GM12874 (cell line): Measurements from ENCODE around the gene OLFML2B.

ENCODE experiments used
- TF ChIP-seq, protein P1 (sequence below): IDR thresholded peaks from 2 replicates; pipeline ENCODE4 v1.5.1; 2011; ENCODE audit warnings: low read depth, mild to moderate bottlenecking, control low read depth, low read length, moderate library complexity; ENCODE audit not compliant: insufficient read depth

Gene OLFML2B

DNA sequence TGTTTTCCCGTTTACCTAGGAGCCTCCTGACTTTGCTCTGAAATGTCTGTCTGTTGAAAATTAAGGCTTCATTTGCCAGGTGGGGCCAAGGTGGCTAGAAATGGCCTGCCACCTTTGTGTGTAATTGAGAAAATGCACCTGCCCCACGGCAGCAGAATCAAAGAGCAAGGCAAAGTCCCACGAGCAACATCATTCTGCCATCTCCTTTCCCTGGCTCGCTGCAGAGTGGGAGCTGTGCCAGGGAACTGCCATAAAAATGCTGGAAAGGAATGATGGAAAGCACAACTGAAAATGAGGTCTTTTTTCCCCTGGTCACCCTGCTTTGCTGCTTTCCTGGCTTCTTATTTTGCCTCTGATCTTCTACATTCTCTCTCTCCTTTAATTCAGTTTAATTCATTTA is 5.5 kb upstream of the OLFML2B start:
- TF ChIP-seq, protein P1, sequence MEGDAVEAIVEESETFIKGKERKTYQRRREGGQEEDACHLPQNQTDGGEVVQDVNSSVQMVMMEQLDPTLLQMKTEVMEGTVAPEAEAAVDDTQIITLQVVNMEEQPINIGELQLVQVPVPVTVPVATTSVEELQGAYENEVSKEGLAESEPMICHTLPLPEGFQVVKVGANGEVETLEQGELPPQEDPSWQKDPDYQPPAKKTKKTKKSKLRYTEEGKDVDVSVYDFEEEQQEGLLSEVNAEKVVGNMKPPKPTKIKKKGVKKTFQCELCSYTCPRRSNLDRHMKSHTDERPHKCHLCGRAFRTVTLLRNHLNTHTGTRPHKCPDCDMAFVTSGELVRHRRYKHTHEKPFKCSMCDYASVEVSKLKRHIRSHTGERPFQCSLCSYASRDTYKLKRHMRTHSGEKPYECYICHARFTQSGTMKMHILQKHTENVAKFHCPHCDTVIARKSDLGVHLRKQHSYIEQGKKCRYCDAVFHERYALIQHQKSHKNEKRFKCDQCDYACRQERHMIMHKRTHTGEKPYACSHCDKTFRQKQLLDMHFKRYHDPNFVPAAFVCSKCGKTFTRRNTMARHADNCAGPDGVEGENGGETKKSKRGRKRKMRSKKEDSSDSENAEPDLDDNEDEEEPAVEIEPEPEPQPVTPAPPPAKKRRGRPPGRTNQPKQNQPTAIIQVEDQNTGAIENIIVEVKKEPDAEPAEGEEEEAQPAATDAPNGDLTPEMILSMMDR: no peak

- TF ChIP-seq, protein P1: no peak
Observed at GRCh38 chr1:162028726-162029125, 5.1 kb upstream of the OLFML2B start.

GRCh38 chr1:162026881-162027280 is 3.2 kb upstream of the OLFML2B start:
- TF ChIP-seq, protein P1: no peak

DNA sequence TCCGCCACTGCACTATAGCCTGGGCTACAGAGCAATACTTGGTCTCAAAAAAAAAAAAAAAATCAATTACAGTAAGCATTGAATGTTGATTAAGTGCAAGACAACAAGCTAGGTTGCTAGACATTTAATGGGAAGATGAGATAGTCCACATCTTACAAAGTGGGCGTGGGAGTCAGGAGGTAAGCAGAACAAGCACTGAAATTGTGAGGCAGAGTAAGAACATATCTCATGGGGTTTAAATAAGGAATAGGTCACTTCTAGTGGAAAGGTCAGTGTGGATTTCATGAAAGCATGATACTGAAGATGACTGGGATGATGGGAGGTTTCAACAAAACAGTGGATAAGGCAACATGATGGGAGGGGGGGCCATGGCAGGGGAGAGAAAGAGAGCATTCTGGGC is 1.9 kb upstream of the OLFML2B start:
- TF ChIP-seq, protein P1: no peak

GRCh38 chr1:162023181-162023546 is 505 bp downstream of the OLFML2B start:
- TF ChIP-seq, protein P1: no peak

DNA sequence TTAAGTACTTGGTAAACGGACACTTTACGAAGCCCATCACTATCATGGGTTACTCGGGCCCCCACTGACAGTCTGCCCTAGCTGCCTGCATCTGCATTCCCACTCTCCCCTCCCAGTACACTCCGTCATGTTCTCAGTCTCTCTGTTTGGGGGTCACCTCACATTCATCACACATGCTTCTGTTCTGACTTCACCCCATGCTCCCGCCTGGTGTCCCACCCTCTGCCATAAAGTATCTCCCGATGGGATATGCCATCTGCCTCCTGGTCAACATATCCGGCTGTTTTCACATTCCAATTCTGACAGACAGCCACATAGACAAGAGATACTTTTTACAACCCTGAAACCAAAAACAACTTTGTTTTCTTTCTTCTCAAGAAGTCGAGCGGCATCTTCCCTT is 1.0 kb downstream of the OLFML2B start:
- TF ChIP-seq, protein P1: no peak

DNA sequence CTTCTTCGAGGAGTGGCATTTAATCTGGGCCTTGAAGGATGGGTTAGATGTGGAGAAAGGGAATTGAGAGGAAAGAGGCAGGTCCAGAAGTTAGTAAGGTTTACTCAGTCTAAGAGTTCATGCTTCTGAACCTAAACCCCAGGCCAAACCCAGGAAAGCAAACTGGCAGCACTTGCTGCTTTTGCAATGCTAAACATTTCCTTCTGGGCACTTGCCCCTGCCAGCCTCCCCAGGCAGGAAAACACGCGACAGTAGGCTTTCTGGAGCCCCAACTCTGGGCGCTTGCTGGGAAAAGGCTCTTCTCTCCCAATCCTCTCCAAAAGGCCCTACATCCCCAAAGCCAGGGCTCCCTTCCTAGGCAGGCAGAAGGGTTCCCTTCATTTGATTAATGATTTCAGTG is 2.5 kb downstream of the OLFML2B start:
- TF ChIP-seq, protein P1: no peak

DNA sequence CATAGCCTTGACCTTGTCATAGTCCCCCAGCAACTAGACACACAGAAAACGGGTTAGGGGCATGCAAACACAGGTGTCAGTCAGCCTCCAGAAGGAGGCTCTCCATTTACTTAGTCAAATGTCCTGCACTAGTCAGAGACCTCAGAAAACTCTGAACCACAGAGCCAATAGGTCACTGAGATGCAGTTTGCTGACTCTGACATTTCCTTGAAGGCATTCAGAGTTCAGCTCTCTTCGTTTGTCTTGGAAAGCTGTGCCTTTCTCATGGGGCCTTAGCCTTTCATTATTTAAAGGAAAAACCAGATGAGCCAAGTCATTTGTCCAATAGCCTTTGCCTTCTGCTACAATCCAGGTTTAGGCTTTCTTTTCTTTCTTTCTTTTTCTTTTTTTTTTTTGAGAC is 3.5 kb downstream of the OLFML2B start:
- TF ChIP-seq, protein P1: no peak
